Ramos (cell line): ENCODE results near the gene MMP7.

Source experiments
- in situ Hi-C: fragments of 300-500 bp; cut with MboI; formaldehyde crosslinking; loops from one replicate; pipeline ENCODE4 v1.14.3; 2022; ENCODE audit warnings: low sequenced_read_pairs; ENCODE audit not compliant: unreplicated experiment

MMP7 gene

GRCh38 chr11:102530558-102530957 lies at the start of gene MMP7:
Gene MMP7, minus strand, starts transcription at chr11:102530747. Its CDS starts 47 bp downstream, at chr11:102530700.
- in situ Hi-C loops, result no loop called here

- in situ Hi-C loops, result no loop called here
These were observed 47.2 kb upstream of the MMP7 start for GRCh38 chr11:102577723-102578122.

- in situ Hi-C loops, result no loop called here
These were observed 46.6 kb upstream of the MMP7 start for GRCh38 chr11:102577182-102577581.

DNA sequence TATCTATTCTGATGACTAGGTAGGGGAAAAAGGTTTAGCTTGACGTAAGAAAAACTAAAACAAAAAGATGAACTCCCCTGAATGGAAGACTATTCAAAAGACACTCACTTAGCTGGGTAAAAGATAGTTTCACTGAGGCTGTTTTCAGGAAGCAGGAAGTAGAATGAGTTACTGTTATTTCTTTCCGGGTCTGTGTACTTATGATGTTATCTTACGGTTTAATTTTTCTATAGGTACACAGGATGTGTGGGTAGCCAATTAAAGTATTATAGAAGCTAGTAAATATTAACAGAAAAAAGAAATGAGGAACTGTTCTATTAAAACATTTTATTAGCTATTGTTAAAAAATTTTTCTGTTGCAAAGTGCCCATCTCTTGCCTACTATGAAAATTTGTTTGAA lies 45.8 kb upstream of the MMP7 start:
- in situ Hi-C loops, result no loop called here

- in situ Hi-C loops, result no loop called here
These were observed 44.5 kb upstream of the MMP7 start for GRCh38 chr11:102575012-102575411.

DNA sequence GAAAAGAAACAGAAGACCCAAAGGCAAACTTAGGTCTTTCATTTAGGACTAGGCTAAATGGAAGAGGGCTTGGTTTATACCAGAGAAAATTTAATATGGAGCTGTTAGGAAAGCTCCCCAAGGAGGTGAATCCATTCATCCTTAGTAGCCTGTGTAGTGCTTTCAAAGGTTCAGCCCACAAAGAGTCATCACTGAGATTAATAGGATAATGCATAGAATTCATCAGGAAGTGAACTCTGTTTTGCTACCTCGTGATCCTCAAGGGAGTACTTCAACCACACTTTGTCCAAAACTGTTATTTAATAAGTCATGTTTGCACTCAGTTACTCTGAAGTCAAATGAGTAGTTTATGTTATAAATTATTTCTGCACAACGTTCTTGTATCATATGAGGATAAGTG lies 43.3 kb upstream of the MMP7 start:
- in situ Hi-C loops, result no loop called here

DNA sequence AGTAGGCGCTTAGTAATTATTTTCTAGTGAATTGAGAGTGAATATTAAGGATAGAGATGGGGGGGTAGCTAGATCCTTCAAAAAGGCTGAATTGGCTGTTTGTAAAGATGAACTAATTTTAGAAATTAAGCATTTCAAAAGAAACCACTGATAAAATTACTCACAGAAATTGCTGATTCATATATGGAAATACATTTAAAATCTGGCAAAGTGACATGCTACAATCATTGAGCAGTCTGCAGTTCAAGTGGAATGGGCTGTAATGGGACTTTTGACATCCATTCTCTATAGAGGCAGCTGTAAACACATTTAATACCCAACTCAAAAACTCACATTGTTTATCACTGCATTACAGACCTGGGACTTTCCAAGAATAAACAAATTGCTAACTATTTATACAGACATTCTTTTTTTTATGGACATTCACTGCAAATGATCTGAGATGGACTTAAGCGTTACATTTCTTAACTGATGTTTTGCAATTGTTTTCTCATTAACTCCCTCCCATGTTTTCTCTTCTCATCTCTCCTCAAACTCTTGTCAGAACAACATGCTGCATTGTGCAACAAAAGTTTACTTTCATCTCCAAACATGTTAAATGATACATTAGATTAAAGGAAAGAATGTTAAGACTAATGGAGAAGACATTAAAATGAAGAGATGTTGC lies 42.1 kb upstream of the MMP7 start:
- in situ Hi-C loops, result no loop called here

DNA sequence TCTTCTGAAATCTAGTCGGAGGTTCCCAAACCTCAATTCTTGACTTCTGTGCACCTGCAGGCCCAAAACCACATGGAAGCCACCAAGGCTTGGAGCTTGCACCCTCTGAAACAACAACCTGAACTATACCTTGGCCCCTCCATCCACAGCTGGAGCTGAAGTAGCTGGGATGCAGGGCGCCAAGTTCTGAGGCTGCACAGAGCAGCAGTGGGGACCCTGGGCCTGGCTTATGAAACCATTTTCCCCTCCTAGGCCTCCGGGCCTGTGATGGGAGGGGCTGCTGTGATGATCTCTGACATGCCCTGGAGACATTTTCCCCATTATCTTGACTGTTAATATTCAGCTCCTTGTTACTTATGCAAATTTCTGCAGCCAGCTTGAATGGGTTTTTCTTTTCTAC lies 38.3 kb upstream of the MMP7 start:
- in situ Hi-C loops, result no loop called here

DNA sequence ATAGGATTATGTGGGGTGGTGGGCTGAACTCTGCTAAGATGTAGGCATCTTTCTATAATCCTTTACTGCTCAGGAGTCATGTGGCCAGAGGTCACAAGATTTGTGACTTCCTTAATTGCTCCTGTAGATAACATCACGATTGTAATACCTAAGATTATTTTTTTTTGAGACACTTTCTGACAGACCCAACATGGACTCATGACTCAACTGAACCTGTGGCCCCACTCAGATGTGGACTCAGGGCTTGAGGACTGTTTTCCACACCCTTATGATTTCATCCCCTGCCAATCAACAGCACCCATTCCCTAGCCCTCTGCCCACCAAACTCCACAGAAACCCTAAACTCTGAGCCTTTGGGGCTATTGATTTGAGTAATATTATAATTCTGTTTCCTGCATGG lies 35.6 kb upstream of the MMP7 start:
- in situ Hi-C loops, result no loop called here

DNA sequence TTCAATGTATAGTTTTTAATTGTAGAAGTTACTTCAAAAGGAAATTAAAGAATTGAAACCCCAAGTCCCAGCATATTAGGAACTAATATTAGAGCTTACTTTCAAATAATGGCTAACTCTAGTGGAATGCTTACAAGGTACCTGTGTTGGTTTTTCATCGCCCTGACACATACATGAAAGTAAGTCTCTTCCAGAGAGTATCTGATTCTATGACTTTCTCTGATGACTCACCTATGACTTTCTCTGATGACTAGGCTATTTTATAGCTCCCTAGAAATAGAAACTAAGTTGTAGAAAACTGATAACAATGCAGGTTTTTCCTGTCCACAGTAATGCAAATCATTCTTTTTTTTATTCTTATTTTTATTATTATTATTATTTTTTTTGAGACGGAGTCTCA lies 33.6 kb upstream of the MMP7 start:
- in situ Hi-C loops, result no loop called here

GRCh38 chr11:102561636-102562035 lies 31.1 kb upstream of the MMP7 start:
- in situ Hi-C loops, result no loop called here

GRCh38 chr11:102560555-102561011 lies 30.0 kb upstream of the MMP7 start:
- in situ Hi-C loops, result no loop called here

GRCh38 chr11:102559839-102560238 lies 29.3 kb upstream of the MMP7 start:
- in situ Hi-C loops, result no loop called here

DNA sequence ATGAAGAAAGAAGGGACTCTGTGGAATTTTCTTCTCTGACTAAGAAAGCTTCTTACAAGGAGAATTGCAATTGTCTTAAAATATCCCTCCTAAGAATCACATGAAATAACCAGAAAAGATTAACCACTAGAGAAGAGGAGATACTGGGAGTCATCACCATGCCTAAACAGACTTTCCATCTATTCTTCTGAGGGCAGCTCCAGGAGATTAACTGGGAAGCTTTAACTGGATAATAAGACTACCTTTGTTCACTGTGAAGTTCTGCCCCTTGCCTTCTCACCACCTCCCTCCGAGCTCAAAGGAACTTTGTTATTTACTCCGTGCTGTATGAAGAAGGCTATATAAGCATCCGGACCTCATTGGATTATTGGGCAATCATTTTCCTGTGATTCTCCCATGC lies 24.5 kb upstream of the MMP7 start:
- in situ Hi-C loops, result no loop called here

GRCh38 chr11:102553835-102554282 lies 23.3 kb upstream of the MMP7 start:
- in situ Hi-C loops, result no loop called here

GRCh38 chr11:102552447-102553194 lies 22.1 kb upstream of the MMP7 start:
- in situ Hi-C loops, result no loop called here

GRCh38 chr11:102552020-102552419 lies 21.5 kb upstream of the MMP7 start:
- in situ Hi-C loops, result no loop called here

GRCh38 chr11:102551169-102551781 lies 20.7 kb upstream of the MMP7 start:
- in situ Hi-C loops, result no loop called here

DNA sequence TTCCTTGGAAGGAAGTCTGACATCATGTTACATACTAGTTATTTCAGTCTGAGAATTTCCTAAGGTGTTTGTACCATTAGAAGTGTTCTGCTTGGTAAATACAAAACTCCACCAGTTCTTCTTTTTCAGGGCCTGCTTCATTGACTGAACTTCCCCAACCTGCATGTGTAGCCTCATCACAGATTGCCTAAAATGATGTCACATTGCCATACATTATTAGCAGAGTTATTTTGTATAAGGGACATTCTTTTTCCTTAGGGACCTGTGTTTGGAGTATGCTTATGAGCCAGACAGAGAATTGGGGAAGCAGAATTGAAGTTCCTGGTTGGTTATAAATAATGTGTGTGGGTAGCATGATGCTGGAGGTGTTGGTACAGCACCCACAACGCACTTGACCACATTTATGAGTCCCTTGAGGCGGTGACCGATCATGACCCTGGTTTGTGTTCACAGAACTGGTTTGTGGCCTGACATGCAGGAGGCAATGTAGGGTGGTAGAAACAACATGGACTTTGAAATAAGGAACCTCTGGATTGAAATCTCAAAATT lies 16.4 kb upstream of the MMP7 start:
- in situ Hi-C loops, result no loop called here

DNA sequence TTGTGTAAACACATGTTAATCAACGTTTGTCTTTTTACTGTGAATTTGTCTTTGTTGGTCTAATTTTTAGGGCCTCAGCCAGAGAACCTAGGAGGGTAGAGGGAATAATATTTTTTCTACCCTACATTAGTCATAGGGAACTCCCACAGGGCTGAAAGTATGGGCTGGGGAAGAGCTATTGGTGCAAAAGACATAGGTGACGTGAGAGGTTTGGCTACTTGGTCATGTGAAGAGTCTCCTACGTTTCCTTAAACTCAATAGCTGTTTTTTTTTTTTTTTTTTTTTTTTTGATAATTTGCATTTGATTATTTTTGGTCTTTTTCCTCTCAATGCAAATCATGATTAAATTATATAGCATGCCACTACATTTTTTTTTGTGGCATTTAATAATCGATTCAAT lies 15.9 kb upstream of the MMP7 start:
- in situ Hi-C loops, result no loop called here

- in situ Hi-C loops, result no loop called here
These were observed 15.2 kb upstream of the MMP7 start for GRCh38 chr11:102545701-102546100.
